Tibial nerve (tissue), 4 donors: ENCODE measurements around the gene ZBTB43. TPM values are rescaled to one million over a fixed set of nuclear protein-coding genes. Genes with fewer than 3 reads are reported as not detected.

Source experiments
- DNase-seq, 2 donors: peaks; one replicate each; pipeline ENCODE4 v3.0.0-alpha.2; 2019; ENCODE audit warnings: low spot score in 2 of 2
- H3K27ac ChIP-seq, 4 donors: fragments of 200-600 bp; sonication (generic) in 3 of 4; one replicate each; pipeline ENCODE4 v1.5.1; 2017 to 2019; ENCODE audit warnings: mild to moderate bottlenecking in 1 of 4
- H3K27me3 ChIP-seq, 2 donors: fragments of 200-600 bp; sonication (generic) in 1 of 2; one replicate each; pipeline versions ENCODE4 v1.5.1 to v1.6.0; 2017 to 2019
- H3K36me3 ChIP-seq, 3 donors: fragments of 200-600 bp; sonication (generic); one replicate each; pipeline ENCODE4 v1.5.1; 2018 to 2019
- H3K4me1 ChIP-seq, 4 donors: fragments of 200-600 bp; sonication (generic) in 3 of 4; one replicate each; pipeline ENCODE4 v1.5.1; 2017 to 2019
- H3K4me3 ChIP-seq, 4 donors: fragments of 200-600 bp; sonication (generic) in 3 of 4; one replicate each; pipeline ENCODE4 v1.5.1; 2017 to 2019; ENCODE audit warnings: mild to moderate bottlenecking in 1 of 4, moderate library complexity in 1 of 4
- H3K9me3 ChIP-seq, 4 donors: fragments of 200-600 bp; sonication (generic) in 3 of 4; one replicate each; pipeline ENCODE4 v1.5.1; 2017 to 2019
- CTCF ChIP-seq, 5 experiments: fragments of 200-600 bp in 3 of 5; fragments of 450-650 bp in 2 of 5; sonication (generic) in 3 of 5; IDR thresholded peaks; one replicate each; pipeline ENCODE4 v1.5.1; 2016 to 2019; ENCODE audit warnings: antibody characterized with exemption in 5 of 5, mild to moderate bottlenecking in 3 of 5, moderate library complexity in 2 of 5
- EP300 ChIP-seq, 2 donors: sonication (generic); formaldehyde crosslinking; IDR thresholded peaks; one replicate each; pipeline ENCODE4 v1.6.1; 2017; ENCODE audit warnings: antibody characterized with exemption in 2 of 2, mild to moderate bottlenecking in 1 of 2
- POLR2A ChIP-seq, 2 donors: fragments of 450-650 bp; IDR thresholded peaks; one replicate each; pipeline ENCODE4 v1.6.1; 2017; ENCODE audit warnings: antibody characterized with exemption in 2 of 2, mild to moderate bottlenecking in 2 of 2, moderate library complexity in 2 of 2
- WGBS, 2 donors: methylation state at CpG; one replicate each; pipeline ENCODE4 v1.1.5; 2018; 5-methylcytosine and 5-hydroxymethylcytosine counted together
- total RNA-seq, 4 donors: library from RNA; depleted of rRNA; stranded (reverse); fragments of >200 nt; gene quantifications; one replicate each; pipeline ENCODE4 v1.1.0, GENCODE V29; 2016

The ZBTB43 gene
- total RNA-seq, 4 donors from 2014 or later: 6.0 to 10.4 (median 9.4) TPM

GRCh38 chr9:126836216-126836615, 31.4 kb downstream of the ZBTB43 start:
- peaks cover 0 to 63% (median 8%) of the 10 kb centered on the region in 3 donors for H3K36me3 ChIP-seq
- WGBS, 2 donors: 84 to 87% methylated on average over 2 of the region's 2 CpGs
- no peak for TF ChIP-seq EP300 (IDR thresholded peaks at IDR 0.05)
- no peak for TF ChIP-seq CTCF (IDR thresholded peaks at IDR 0.05)
- TF ChIP-seq POLR2A (IDR thresholded peaks at IDR 0.05): no peak
- H3K27ac ChIP-seq: no peak overlapping the region
- H3K4me1 ChIP-seq: peaks cover 0 to 5% (median 0%) of the 10 kb centered on the region in 4 donors
- H3K9me3 ChIP-seq: no peaks in the 10 kb centered on the region
- H3K4me3 ChIP-seq: no peak overlapping the region
- H3K27me3 ChIP-seq: no peaks in the 10 kb centered on the region
- no peak for DNase-seq

GRCh38 chr9:126838055-126838811, 33.4 kb downstream of the ZBTB43 start:
- no peak for TF ChIP-seq CTCF (IDR thresholded peaks at IDR 0.05)
- no peak for TF ChIP-seq POLR2A (IDR thresholded peaks at IDR 0.05)
- TF ChIP-seq EP300 (IDR thresholded peaks at IDR 0.05): no peak

GRCh38 chr9:126838895-126839294, 34.1 kb downstream of the ZBTB43 start:
- H3K27me3 ChIP-seq: no peaks in the 10 kb centered on the region
- no peak for DNase-seq
- H3K9me3 ChIP-seq: no peaks in the 10 kb centered on the region
- H3K27ac ChIP-seq: no peak overlapping the region
- H3K4me1 ChIP-seq: peaks cover 0 to 10% (median 0%) of the 10 kb centered on the region in 4 donors
- no peak overlapping the region for H3K4me3 ChIP-seq
- 89 to 93% methylated on average over 12 of the region's 12 CpGs for WGBS, 2 donors
- TF ChIP-seq EP300 (IDR thresholded peaks at IDR 0.05) (no peak), POLR2A (IDR thresholded peaks at IDR 0.05) (no peak)
- peaks cover 0 to 44% (median 0%) of the 10 kb centered on the region in 3 donors for H3K36me3 ChIP-seq

More at GRCh38 chr9:126838055-126838811, 33.4 kb downstream of the ZBTB43 start:
- Histone ChIP-seq H3K27ac (no peak overlapping the region), H3K36me3 (peaks cover 0 to 50% (median 3%) of the 10 kb centered on the region in 3 donors), H3K4me3 (no peak overlapping the region), H3K4me1 (peaks cover 0 to 6% (median 0%) of the 10 kb centered on the region in 4 donors), H3K9me3 (no peaks in the 10 kb centered on the region), H3K27me3 (no peaks in the 10 kb centered on the region)
- no peak for DNase-seq
- WGBS, 2 donors: 56 to 66% methylated on average over 7 of the region's 7 CpGs

GRCh38 chr9:126839301-126839700, 34.5 kb downstream of the ZBTB43 start:
- Histone ChIP-seq H3K36me3 (peaks cover 0 to 39% (median 0%) of the 10 kb centered on the region in 3 donors), H3K4me1 (peaks cover 0 to 12% (median 0%) of the 10 kb centered on the region in 4 donors), H3K27me3 (no peaks in the 10 kb centered on the region), H3K4me3 (no peak overlapping the region), H3K27ac (no peak overlapping the region), H3K9me3 (no peaks in the 10 kb centered on the region)
- DNase-seq: no peak
- WGBS, 2 donors: 85 to 88% methylated on average over 8 of the region's 8 CpGs
- TF ChIP-seq POLR2A (IDR thresholded peaks at IDR 0.05): no peak
- no peak for TF ChIP-seq CTCF (IDR thresholded peaks at IDR 0.05)
- TF ChIP-seq EP300 (IDR thresholded peaks at IDR 0.05): no peak

- peaks cover 0 to 19% (median 0%) of the 10 kb centered on the region in 3 donors for H3K36me3 ChIP-seq
- TF ChIP-seq CTCF (IDR thresholded peaks at IDR 0.05) (no peak), EP300 (IDR thresholded peaks at IDR 0.05) (no peak), POLR2A (IDR thresholded peaks at IDR 0.05) (no peak)
Observed at GRCh38 chr9:126842220-126842842, 37.5 kb downstream of the ZBTB43 start.

More at GRCh38 chr9:126842220-126842842, 37.5 kb downstream of the ZBTB43 start:
- Histone ChIP-seq H3K9me3 (no peaks in the 10 kb centered on the region), H3K4me3 (no peak overlapping the region), H3K27me3 (no peaks in the 10 kb centered on the region), H3K27ac (no peak overlapping the region), H3K4me1 (peaks cover 0 to 7% (median 0%) of the 10 kb centered on the region in 4 donors)
- 90 to 94% methylated on average over 10 to 13 of the region's 13 CpGs for WGBS, 2 donors
- DNase-seq: no peak
